ENCODE measurements around the gene TICAM2.

TICAM2 gene

GRCh38 chr5:115585265-115585664 is 17.0 kb downstream of the TICAM2 start:
- no peak for DNase-seq (ENCODE audit: low spot score)
- CTCF ChIA-PET: interaction anchor here (0.5 to 0.7 kb wide), 4 partner anchors 31 to 990 kb away, joined by 3 to 4 read pairs (median 3); no protein-coding TSS in a partner anchor
- no peak for TF ChIP-seq CTCF (conservative IDR thresholded peaks at IDR 0.05; ENCODE audit: low read depth)
- POLR2A ChIA-PET (ENCODE audit: low non-redundant PET): no interaction called here
- H3K27ac ChIP-seq: no peak overlapping the region

GRCh38 chr5:115584501-115584900 is 17.8 kb downstream of the TICAM2 start:
- no peak overlapping the region for H3K27ac ChIP-seq
- ChIA-PET POLR2A (ENCODE audit: low non-redundant PET) (no interaction called here), CTCF (interaction anchor here (0.6 kb wide), 1 partner anchor 275 kb away, joined by 3 read pairs; no protein-coding TSS in a partner anchor)
- no peak for DNase-seq (ENCODE audit: low spot score)
- TF ChIP-seq CTCF (conservative IDR thresholded peaks at IDR 0.05; ENCODE audit: low read depth): no peak

GRCh38 chr5:115583474-115583873 is 18.8 kb downstream of the TICAM2 start:
- POLR2A ChIA-PET (ENCODE audit: low non-redundant PET): no interaction called here

GRCh38 chr5:115580941-115581340 is 21.3 kb downstream of the TICAM2 start:
- no peak for DNase-seq (ENCODE audit: low spot score)
- CTCF ChIA-PET: no interaction called here
- POLR2A ChIA-PET (ENCODE audit: low non-redundant PET): no interaction called here
- no peak for TF ChIP-seq CTCF (conservative IDR thresholded peaks at IDR 0.05; ENCODE audit: low read depth)
- H3K27ac ChIP-seq: no peak overlapping the region

More at GRCh38 chr5:115583474-115583873, 18.8 kb downstream of the TICAM2 start:
- no peak for DNase-seq (ENCODE audit: low spot score)
- CTCF ChIA-PET: interaction anchor here (0.7 kb wide), 1 partner anchor 149 kb away, joined by 3 read pairs; no protein-coding TSS in a partner anchor
- no peak for TF ChIP-seq CTCF (conservative IDR thresholded peaks at IDR 0.05; ENCODE audit: low read depth)
- H3K27ac ChIP-seq: no peak overlapping the region

- TF ChIP-seq CTCF (conservative IDR thresholded peaks at IDR 0.05; ENCODE audit: low read depth): no peak
- peak; percentile 44 for DNase-seq (ENCODE audit: low spot score)
- ChIA-PET CTCF (no interaction called here), POLR2A (ENCODE audit: low non-redundant PET) (no interaction called here)
- H3K27ac ChIP-seq: no peak overlapping the region
Measured at GRCh38 chr5:115579747-115580173, 22.5 kb downstream of the TICAM2 start.

- no peak for DNase-seq (ENCODE audit: low spot score)
- CTCF ChIA-PET: no interaction called here
- no peak for TF ChIP-seq CTCF (conservative IDR thresholded peaks at IDR 0.05; ENCODE audit: low read depth)
- POLR2A ChIA-PET (ENCODE audit: low non-redundant PET): no interaction called here
- H3K27ac ChIP-seq: no peak overlapping the region
Measured at GRCh38 chr5:115579216-115579615, 23.1 kb downstream of the TICAM2 start.

GRCh38 chr5:115578657-115579056 is 23.6 kb downstream of the TICAM2 start:
- DNase-seq (ENCODE audit: low spot score): no peak
- no peak for TF ChIP-seq CTCF (conservative IDR thresholded peaks at IDR 0.05; ENCODE audit: low read depth)
- CTCF ChIA-PET: no interaction called here
- POLR2A ChIA-PET (ENCODE audit: low non-redundant PET): no interaction called here
- H3K27ac ChIP-seq: no peak overlapping the region

Measured in RWPE1 (cell line).